Measurements from ENCODE around the gene MUL1. TPM values are rescaled to one million over a fixed set of nuclear protein-coding genes. Genes with fewer than 3 reads are reported as not detected.

MUL1 gene
- total RNA-seq, 1 experiment from 2014 or later, result 24.7 TPM

DNA sequence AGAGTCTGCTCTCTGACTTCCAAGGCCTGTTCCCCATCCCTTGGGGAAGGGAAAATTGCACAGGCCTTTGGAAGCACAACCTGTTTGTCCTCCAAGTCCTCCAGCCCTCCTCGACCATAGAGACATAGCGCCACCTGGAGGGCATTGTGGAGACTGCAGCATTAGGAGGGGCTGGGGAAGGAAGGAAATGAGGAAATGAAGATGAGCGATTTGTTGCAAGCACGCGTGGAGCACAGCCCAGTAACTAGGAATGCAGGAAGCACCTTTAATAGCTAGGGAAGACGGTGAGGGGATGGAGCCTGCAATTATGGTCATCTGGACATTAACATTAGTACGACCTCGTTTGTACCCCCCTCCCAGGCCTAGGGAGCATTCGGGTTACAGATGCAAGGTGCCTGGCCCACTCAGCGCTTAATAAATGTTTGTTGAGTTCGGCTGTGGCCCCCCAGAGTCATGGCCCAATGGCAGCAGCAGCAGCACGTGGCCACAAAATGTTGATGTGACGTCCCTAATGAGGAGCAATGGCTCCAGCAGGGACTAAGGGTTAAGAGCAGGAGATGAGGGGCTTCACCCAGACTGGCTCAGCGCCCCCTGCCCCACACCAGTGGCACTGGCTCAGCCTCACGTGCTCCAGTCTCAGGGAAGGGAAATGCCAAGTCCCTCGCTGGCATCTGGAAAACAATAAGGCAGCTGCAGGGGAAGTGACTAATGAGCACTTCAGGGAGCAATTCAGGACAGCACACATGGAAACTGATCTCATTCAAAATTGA lies 13.9 kb downstream of the MUL1 start:
- ChIA-PET CTCF (interaction anchor here (0.5 to 4.8 kb wide), 20 partner anchors 8 to 702 kb away, joined by 3 to 47 read pairs (median 4); partner anchors contain the start of gene CAMK2N1), RAD21 (ENCODE audit: low non-redundant PET in 1 of 2, low total read pairs in 2 of 2, uncharacterized antibody in 2 of 2, unreplicated experiment in 2 of 2) (interaction anchor here (0.7 to 1.8 kb wide), 4 partner anchors 60 to 277 kb away, joined by 3 to 16 read pairs (median 3); no protein-coding TSS in a partner anchor), POLR2A (interaction anchor here (0.7 to 1.9 kb wide), 3 partner anchors 11 to 281 kb away, joined by 3 to 12 read pairs (median 5); no protein-coding TSS in a partner anchor)
- Histone ChIP-seq H3K9me3 (ENCODE audit: control insufficient read depth in 1 of 2, insufficient read depth in 1 of 2, low read depth in 1 of 2, low read length in 2 of 2) (no peaks in the 10 kb centered on the region), H3K36me3 (ENCODE audit: control insufficient read depth in 1 of 2, insufficient read depth in 2 of 2, low read length in 2 of 2) (peaks cover 0 to 12% of the 10 kb centered on the region in 2 experiments; a peak in 1 of 4 replicates), H3K27ac (ENCODE audit: low read depth, low read length) (peak overlapping the region; percentile 94), H2AFZ (ENCODE audit: low read depth, low read length, poor library complexity, severe bottlenecking) (peak overlapping the region; percentile 36), H3K27me3 (ENCODE audit: insufficient read depth, low read length) (no peaks in the 10 kb centered on the region), H3K4me1 (ENCODE audit: control insufficient read depth in 1 of 2, insufficient read depth in 2 of 2, low read length in 2 of 2) (peaks cover 30 to 57% of the 10 kb centered on the region in 2 experiments), H3K9ac (ENCODE audit: low read length) (peak overlapping the region; percentile 55), H3K4me3 (replicated peaks in 1 of 2; ENCODE audit: low read depth in 1 of 2, low read length in 2 of 2) (peak overlapping the region in 1 of 2 experiments; percentile 37; a peak in 1 of 4 replicates), H4K20me1 (ENCODE audit: insufficient read depth) (no peaks in the 10 kb centered on the region), H3K4me2 (ENCODE audit: low read length) (peak overlapping the region; percentile 76), H3K9me2 (ENCODE audit: insufficient read depth) (no peaks in the 10 kb centered on the region), H3K79me2 (ENCODE audit: insufficient read depth, low read length) (no peaks in the 10 kb centered on the region; the same call in 1 of the 2 replicates)
- peak; percentile 48 for ATAC-seq
- DNase-seq (ENCODE audit: low read depth, low spot score), result peak; percentile 84
- TF ChIP-seq RAD21 (IDR thresholded peaks at IDR 0.05; ENCODE audit: low read depth), result no peak
- TF ChIP-seq ZNF274 (IDR thresholded peaks at IDR 0.05; ENCODE audit: low read depth, low read length), result no peak
- no peak for TF ChIP-seq ZFX (IDR thresholded peaks at IDR 0.05)
- TF ChIP-seq, protein P1, sequence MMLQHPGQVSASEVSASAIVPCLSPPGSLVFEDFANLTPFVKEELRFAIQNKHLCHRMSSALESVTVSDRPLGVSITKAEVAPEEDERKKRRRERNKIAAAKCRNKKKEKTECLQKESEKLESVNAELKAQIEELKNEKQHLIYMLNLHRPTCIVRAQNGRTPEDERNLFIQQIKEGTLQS (IDR thresholded peaks at IDR 0.05), result no peak
- no peak for TF ChIP-seq SRF (IDR thresholded peaks at IDR 0.05; ENCODE audit: low read depth)
- TF ChIP-seq SP1 (IDR thresholded peaks at IDR 0.05; ENCODE audit: low read depth), result no peak
- TF ChIP-seq, protein P2, sequence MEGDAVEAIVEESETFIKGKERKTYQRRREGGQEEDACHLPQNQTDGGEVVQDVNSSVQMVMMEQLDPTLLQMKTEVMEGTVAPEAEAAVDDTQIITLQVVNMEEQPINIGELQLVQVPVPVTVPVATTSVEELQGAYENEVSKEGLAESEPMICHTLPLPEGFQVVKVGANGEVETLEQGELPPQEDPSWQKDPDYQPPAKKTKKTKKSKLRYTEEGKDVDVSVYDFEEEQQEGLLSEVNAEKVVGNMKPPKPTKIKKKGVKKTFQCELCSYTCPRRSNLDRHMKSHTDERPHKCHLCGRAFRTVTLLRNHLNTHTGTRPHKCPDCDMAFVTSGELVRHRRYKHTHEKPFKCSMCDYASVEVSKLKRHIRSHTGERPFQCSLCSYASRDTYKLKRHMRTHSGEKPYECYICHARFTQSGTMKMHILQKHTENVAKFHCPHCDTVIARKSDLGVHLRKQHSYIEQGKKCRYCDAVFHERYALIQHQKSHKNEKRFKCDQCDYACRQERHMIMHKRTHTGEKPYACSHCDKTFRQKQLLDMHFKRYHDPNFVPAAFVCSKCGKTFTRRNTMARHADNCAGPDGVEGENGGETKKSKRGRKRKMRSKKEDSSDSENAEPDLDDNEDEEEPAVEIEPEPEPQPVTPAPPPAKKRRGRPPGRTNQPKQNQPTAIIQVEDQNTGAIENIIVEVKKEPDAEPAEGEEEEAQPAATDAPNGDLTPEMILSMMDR (IDR thresholded peaks at IDR 0.05 in 2 of 3, conservative IDR thresholded peaks at IDR 0.05 in 1 of 3; ENCODE audit: borderline replicate concordance in 1 of 3, insufficient read depth in 1 of 3, low read depth in 2 of 3, low read length in 2 of 3), result peak in 2 of 3 experiments; percentile 98 to 99; a peak in 4 of 6 replicates
- no peak for TF ChIP-seq TCF7L2 (IDR thresholded peaks at IDR 0.05; ENCODE audit: borderline replicate concordance, extremely low read depth, insufficient read depth, insufficient read length)
- no peak for TF ChIP-seq EZH2phosphoT487 (IDR thresholded peaks at IDR 0.05; ENCODE audit: borderline replicate concordance)
- peak; percentile 66 for TF ChIP-seq YY1 (IDR thresholded peaks at IDR 0.05; ENCODE audit: extremely low read depth, insufficient replicate concordance, low read depth, low read length)
- no peak for TF ChIP-seq CBX3 (IDR thresholded peaks at IDR 0.05; ENCODE audit: low read depth)
- no peak for TF ChIP-seq FOSL1 (IDR thresholded peaks at IDR 0.05; ENCODE audit: low read depth)
- BruUV-seq (replicated peaks), result no TSS peak
- intact Hi-C loops (cut with micrococcal nuclease), result loop anchor here (1.0 to 5.0 kb wide), 8 partner anchors 60 to 575 kb away; no protein-coding TSS in a partner anchor
